Measurements from ENCODE around the gene TSHR. TPM values are rescaled to one million over a fixed set of nuclear protein-coding genes. Genes with fewer than 3 reads are reported as not detected.

TSHR gene
- total RNA-seq, 2 donors from 2014 or later: 0.58 TPM; not detected in 1

- no peak overlapping the region for H3K9ac ChIP-seq (ENCODE audit: extremely low read depth, low read length, poor library complexity, severe bottlenecking)
- no peak for DNase-seq
- no peak overlapping the region for H3K27ac Mint-ChIP-seq
- no peaks in the 10 kb centered on the region for H3K36me3 ChIP-seq (ENCODE audit: control insufficient read depth, insufficient read depth, low read length)
- H3K27me3 Mint-ChIP-seq (ENCODE audit: insufficient read depth): no peaks in the 10 kb centered on the region
- no peaks in the 10 kb centered on the region for H3K36me3 Mint-ChIP-seq (ENCODE audit: low read depth)
- H3K9me3 ChIP-seq (ENCODE audit: control insufficient read depth, low read length): no peaks in the 10 kb centered on the region
- no peaks in the 10 kb centered on the region for H3K27me3 ChIP-seq (ENCODE audit: control insufficient read depth, insufficient read depth, low read length, poor library complexity, severe bottlenecking)
- TF ChIP-seq, protein P1, sequence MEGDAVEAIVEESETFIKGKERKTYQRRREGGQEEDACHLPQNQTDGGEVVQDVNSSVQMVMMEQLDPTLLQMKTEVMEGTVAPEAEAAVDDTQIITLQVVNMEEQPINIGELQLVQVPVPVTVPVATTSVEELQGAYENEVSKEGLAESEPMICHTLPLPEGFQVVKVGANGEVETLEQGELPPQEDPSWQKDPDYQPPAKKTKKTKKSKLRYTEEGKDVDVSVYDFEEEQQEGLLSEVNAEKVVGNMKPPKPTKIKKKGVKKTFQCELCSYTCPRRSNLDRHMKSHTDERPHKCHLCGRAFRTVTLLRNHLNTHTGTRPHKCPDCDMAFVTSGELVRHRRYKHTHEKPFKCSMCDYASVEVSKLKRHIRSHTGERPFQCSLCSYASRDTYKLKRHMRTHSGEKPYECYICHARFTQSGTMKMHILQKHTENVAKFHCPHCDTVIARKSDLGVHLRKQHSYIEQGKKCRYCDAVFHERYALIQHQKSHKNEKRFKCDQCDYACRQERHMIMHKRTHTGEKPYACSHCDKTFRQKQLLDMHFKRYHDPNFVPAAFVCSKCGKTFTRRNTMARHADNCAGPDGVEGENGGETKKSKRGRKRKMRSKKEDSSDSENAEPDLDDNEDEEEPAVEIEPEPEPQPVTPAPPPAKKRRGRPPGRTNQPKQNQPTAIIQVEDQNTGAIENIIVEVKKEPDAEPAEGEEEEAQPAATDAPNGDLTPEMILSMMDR (conservative IDR thresholded peaks at IDR 0.05): no peak
- H3K27ac ChIP-seq (ENCODE audit: low read depth, low read length): no peak overlapping the region
- H3K4me1 Mint-ChIP-seq: peaks cover 5% of the 10 kb centered on the region
- no peaks in the 10 kb centered on the region for H3K9me3 Mint-ChIP-seq
- H3K4me3 Mint-ChIP-seq: no peak overlapping the region
- no peaks in the 10 kb centered on the region for H3K4me1 ChIP-seq (ENCODE audit: control insufficient read depth, insufficient read depth, low read length)
- 98 to 100% methylated on average over 2 to 3 of the region's 3 CpGs for WGBS, 2 experiments (ENCODE audit: insufficient coverage in 1 of 2, insufficient read length in 1 of 2)
- H3K4me3 ChIP-seq (ENCODE audit: low read length): no peak overlapping the region
Measured at GRCh38 chr14:81162941-81163340, 207.5 kb downstream of the TSHR start.

GRCh38 chr14:81164167-81164774 is 208.8 kb downstream of the TSHR start:
- no peaks in the 10 kb centered on the region for H3K36me3 Mint-ChIP-seq (ENCODE audit: low read depth)
- H3K27me3 Mint-ChIP-seq (ENCODE audit: insufficient read depth): no peaks in the 10 kb centered on the region
- Histone ChIP-seq H3K9ac (ENCODE audit: extremely low read depth, low read length, poor library complexity, severe bottlenecking) (no peak overlapping the region), H3K9me3 (ENCODE audit: control insufficient read depth, low read length) (no peaks in the 10 kb centered on the region), H3K27me3 (ENCODE audit: control insufficient read depth, insufficient read depth, low read length, poor library complexity, severe bottlenecking) (no peaks in the 10 kb centered on the region), H3K4me3 (ENCODE audit: low read length) (no peak overlapping the region), H3K4me1 (ENCODE audit: control insufficient read depth, insufficient read depth, low read length) (no peaks in the 10 kb centered on the region), H3K36me3 (ENCODE audit: control insufficient read depth, insufficient read depth, low read length) (no peaks in the 10 kb centered on the region), H3K27ac (ENCODE audit: low read depth, low read length) (no peak overlapping the region)
- H3K4me1 Mint-ChIP-seq: peaks cover 5% of the 10 kb centered on the region
- TF ChIP-seq, protein P1 (conservative IDR thresholded peaks at IDR 0.05): peak; percentile 93
- WGBS, 2 experiments (ENCODE audit: insufficient coverage in 1 of 2, insufficient read length in 1 of 2): 43 to 46% methylated on average over 1 of the region's 1 CpG
- no peaks in the 10 kb centered on the region for H3K9me3 Mint-ChIP-seq
- DNase-seq: peak; percentile 95
- H3K4me3 Mint-ChIP-seq: no peak overlapping the region
- no peak overlapping the region for H3K27ac Mint-ChIP-seq

DNA sequence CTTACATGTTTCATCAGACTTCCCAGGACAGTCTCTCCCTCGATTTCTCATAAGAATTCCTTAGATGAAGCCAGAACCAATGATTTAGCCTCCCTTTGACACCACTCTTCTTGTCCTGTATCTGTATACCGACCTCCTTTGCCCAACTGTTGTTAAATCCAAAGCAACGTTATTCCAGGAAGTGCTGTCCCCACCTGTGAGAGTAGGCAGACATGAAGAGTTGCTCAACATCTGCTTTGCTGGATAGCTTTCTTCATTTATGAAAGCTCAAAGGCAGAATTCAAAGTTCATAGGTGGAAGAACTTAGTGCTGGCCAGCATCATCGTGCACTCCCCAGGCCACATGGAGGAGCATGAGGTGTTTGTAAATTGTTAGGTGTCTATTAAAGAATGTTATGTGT is 209.8 kb downstream of the TSHR start:
- Mint-ChIP-seq H3K27me3 (ENCODE audit: insufficient read depth) (peaks cover 4% of the 10 kb centered on the region), H3K4me3 (no peak overlapping the region), H3K36me3 (ENCODE audit: low read depth) (no peaks in the 10 kb centered on the region), H3K27ac (no peak overlapping the region), H3K4me1 (peaks cover 11% of the 10 kb centered on the region), H3K9me3 (no peaks in the 10 kb centered on the region)
- no peak for DNase-seq
- H3K4me3 ChIP-seq (ENCODE audit: low read length): no peak overlapping the region
- H3K36me3 ChIP-seq (ENCODE audit: control insufficient read depth, insufficient read depth, low read length): no peaks in the 10 kb centered on the region
- H3K27ac ChIP-seq (ENCODE audit: low read depth, low read length): no peak overlapping the region
- H3K9me3 ChIP-seq (ENCODE audit: control insufficient read depth, low read length): no peaks in the 10 kb centered on the region
- no peaks in the 10 kb centered on the region for H3K4me1 ChIP-seq (ENCODE audit: control insufficient read depth, insufficient read depth, low read length)
- no peak overlapping the region for H3K9ac ChIP-seq (ENCODE audit: extremely low read depth, low read length, poor library complexity, severe bottlenecking)
- no peaks in the 10 kb centered on the region for H3K27me3 ChIP-seq (ENCODE audit: control insufficient read depth, insufficient read depth, low read length, poor library complexity, severe bottlenecking)
- 86 to 93% methylated on average over 4 of the region's 4 CpGs for WGBS, 2 experiments (ENCODE audit: insufficient coverage in 1 of 2, insufficient read length in 1 of 2)
- TF ChIP-seq, protein P1 (conservative IDR thresholded peaks at IDR 0.05): no peak

Measured in endodermal cell (in vitro differentiated cells).